ENCODE results near the gene BDP1. TPM values are rescaled to one million over a fixed set of nuclear protein-coding genes. Genes with fewer than 3 reads are reported as not detected.
A peak's percentile ranks its signal among the peaks of the same experiment; 100 is the strongest.
"Not testable (repeated sequence)": the region's sequence is repeated elsewhere in the genome, so short reads cannot be mapped to it uniquely, and the experiment has no call there.

The BDP1 gene
- 10 to 100 TPM in 3 of 4 donors, 1 to 10 TPM in 1; 8.1 to 19.4 (median 14.2) TPM for total RNA-seq

DNA sequence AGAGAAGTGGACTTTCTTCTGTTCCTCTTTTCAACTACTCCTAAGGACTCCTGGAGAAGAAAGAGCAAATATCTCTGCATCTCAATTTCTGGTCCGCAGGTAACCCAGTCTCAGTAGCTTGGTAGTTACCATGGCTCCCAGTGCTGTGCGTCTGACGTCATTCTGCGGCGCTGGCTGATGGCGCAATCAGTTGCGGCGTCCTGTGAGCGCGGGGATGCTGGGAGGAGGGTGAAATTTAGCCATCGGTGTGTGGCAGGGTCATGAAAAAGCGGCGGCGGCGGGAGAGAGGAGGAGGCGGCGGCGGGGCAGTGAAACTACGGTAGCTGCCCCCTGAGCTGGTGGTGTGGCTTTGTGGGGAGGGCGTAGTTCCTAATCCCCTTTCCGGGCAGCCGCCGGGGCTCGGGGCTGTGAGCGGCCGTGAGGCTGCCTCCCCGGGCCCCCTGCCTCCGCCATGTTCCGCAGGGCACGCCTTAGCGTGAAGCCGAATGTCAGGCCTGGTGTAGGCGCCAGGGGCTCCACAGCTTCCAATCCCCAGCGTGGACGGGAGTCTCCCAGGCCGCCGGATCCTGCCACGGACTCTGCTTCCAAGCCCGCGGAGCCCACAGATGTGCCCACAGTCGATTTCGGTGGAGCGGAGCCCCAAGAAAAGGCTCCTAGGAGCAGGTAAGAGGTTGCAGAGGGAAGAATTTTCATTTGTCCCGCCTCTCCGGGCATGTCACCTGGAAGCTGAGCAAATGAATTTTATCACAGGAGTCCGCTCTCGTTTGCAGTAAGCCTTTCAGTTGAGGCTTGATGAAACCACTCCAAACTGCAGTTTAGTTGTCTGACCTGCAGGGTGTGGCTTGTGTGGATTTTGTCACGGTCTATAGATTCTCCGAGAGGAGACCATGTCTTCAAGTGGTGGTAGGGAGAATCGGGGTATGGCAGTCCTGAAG, at the start of gene BDP1:
TSS of gene BDP1 (plus strand) at position 225 of the 935 bp plus-strand sequence. CDS start at position 452, 227 bp downstream.
- TF ChIP-seq POLR2A (IDR thresholded peaks at IDR 0.05) = peak; percentile 40 to 58
- TF ChIP-seq, protein P1, sequence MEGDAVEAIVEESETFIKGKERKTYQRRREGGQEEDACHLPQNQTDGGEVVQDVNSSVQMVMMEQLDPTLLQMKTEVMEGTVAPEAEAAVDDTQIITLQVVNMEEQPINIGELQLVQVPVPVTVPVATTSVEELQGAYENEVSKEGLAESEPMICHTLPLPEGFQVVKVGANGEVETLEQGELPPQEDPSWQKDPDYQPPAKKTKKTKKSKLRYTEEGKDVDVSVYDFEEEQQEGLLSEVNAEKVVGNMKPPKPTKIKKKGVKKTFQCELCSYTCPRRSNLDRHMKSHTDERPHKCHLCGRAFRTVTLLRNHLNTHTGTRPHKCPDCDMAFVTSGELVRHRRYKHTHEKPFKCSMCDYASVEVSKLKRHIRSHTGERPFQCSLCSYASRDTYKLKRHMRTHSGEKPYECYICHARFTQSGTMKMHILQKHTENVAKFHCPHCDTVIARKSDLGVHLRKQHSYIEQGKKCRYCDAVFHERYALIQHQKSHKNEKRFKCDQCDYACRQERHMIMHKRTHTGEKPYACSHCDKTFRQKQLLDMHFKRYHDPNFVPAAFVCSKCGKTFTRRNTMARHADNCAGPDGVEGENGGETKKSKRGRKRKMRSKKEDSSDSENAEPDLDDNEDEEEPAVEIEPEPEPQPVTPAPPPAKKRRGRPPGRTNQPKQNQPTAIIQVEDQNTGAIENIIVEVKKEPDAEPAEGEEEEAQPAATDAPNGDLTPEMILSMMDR (IDR thresholded peaks at IDR 0.05 in 4 of 5, conservative IDR thresholded peaks at IDR 0.05 in 1 of 5) = peak in 4 of 5 experiments; percentile 17 to 40 (median 22)
- Histone ChIP-seq H3K4me1 (peaks cover 16 to 21% of the 10 kb centered on the region in 2 donors), H3K27me3 (no peaks in the 10 kb centered on the region), H3K36me3 (peaks cover 0 to 22% of the 10 kb centered on the region in 2 donors), H3K4me3 (peak within 1 kb of the TSS; percentile 75 to 91 (median 85)), H3K27ac (peak within 1 kb of the TSS; percentile 86 to 87 (median 86)), H3K9me3 (no peaks in the 10 kb centered on the region)
- intact Hi-C loops (cut with DNase I; ENCODE audit: low total_unique reads) (no loop called here), in situ Hi-C loops (cut with MboI; ENCODE audit: low sequenced_read_pairs in 4 of 4) (loop anchor here in 1 of 4 donors (25.0 kb wide), 1 partner anchor 307 kb away; no protein-coding TSS in a partner anchor)
- peak; percentile 98 to 99 for ATAC-seq
- DNase-seq = peak; percentile 89 to 92

- ATAC-seq; DNase-seq; intact Hi-C loops (cut with DNase I; ENCODE audit: low total_unique reads): not testable (repeated sequence)
These were observed 45.4 kb upstream of the BDP1 start for GRCh38 chr5:71410088-71410487.

DNA sequence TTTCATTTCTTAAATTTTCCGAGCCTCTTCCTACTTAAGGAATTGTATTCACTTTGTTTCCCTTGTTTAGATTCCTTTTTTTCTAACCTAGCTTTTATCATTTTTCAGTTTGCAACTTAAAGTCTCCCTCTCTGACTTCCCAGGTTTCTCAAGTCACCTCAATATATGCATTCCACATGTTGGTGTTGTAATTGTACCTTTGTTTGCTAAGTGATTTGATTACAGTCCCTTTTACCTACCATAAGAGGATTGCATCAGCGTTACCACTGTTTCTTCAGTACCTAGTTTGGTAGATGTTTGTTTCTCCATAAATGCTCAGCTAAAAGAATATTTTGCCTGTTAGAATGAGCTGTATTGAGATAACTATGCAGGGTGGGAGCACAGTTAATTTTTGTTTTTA, 39.8 kb upstream of the BDP1 start:
- H3K36me3 ChIP-seq; intact Hi-C loops (cut with DNase I; ENCODE audit: low total_unique reads); H3K9me3 ChIP-seq; ATAC-seq; H3K4me1 ChIP-seq; H3K27ac ChIP-seq; H3K27me3 ChIP-seq; in situ Hi-C loops (cut with MboI; ENCODE audit: low sequenced_read_pairs in 4 of 4); H3K4me3 ChIP-seq; DNase-seq: not testable (repeated sequence)

More at GRCh38 chr5:71410088-71410487, 45.4 kb upstream of the BDP1 start:
- H3K27ac ChIP-seq; H3K27me3 ChIP-seq; H3K36me3 ChIP-seq; H3K9me3 ChIP-seq; H3K4me3 ChIP-seq; in situ Hi-C loops (cut with MboI; ENCODE audit: low sequenced_read_pairs in 4 of 4); H3K4me1 ChIP-seq: not testable (repeated sequence)

- in situ Hi-C loops (cut with MboI; ENCODE audit: low sequenced_read_pairs in 4 of 4) = not testable (repeated sequence)
These were observed 37.4 kb upstream of the BDP1 start for GRCh38 chr5:71418026-71418425.

GRCh38 chr5:71421278-71421677, 34.2 kb upstream of the BDP1 start:
- in situ Hi-C loops (cut with MboI; ENCODE audit: low sequenced_read_pairs in 4 of 4); H3K36me3 ChIP-seq; ATAC-seq; H3K9me3 ChIP-seq; H3K4me1 ChIP-seq; intact Hi-C loops (cut with DNase I; ENCODE audit: low total_unique reads); H3K4me3 ChIP-seq; H3K27me3 ChIP-seq; H3K27ac ChIP-seq; DNase-seq: not testable (repeated sequence)

More at GRCh38 chr5:71418026-71418425, 37.4 kb upstream of the BDP1 start:
- H3K9me3 ChIP-seq; H3K4me1 ChIP-seq; H3K4me3 ChIP-seq; H3K36me3 ChIP-seq; DNase-seq; intact Hi-C loops (cut with DNase I; ENCODE audit: low total_unique reads); H3K27me3 ChIP-seq; ATAC-seq; H3K27ac ChIP-seq: not testable (repeated sequence)

DNA sequence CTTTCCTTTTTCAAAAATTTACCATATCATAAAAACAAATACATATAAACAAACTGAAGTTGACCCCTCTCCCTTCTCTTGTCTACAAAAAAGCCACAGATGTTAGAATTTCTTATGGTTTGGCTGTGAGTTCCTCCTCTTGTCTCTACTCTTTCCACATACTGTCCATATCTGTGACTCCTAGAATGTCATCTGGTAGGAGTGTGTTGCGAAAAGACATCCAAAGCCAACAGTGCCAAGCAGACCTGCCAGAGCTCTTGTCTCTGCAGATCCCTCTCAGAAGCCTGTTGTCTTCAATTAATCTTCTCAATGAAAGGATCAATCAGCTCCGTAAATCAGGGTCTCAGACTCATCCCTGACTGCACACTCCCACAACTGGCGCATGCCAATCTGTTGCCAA, 31.6 kb upstream of the BDP1 start:
- H3K27me3 ChIP-seq; H3K4me1 ChIP-seq; in situ Hi-C loops (cut with MboI; ENCODE audit: low sequenced_read_pairs in 4 of 4); H3K4me3 ChIP-seq; intact Hi-C loops (cut with DNase I; ENCODE audit: low total_unique reads); DNase-seq; H3K36me3 ChIP-seq; H3K27ac ChIP-seq; ATAC-seq; H3K9me3 ChIP-seq: not testable (repeated sequence)

DNA sequence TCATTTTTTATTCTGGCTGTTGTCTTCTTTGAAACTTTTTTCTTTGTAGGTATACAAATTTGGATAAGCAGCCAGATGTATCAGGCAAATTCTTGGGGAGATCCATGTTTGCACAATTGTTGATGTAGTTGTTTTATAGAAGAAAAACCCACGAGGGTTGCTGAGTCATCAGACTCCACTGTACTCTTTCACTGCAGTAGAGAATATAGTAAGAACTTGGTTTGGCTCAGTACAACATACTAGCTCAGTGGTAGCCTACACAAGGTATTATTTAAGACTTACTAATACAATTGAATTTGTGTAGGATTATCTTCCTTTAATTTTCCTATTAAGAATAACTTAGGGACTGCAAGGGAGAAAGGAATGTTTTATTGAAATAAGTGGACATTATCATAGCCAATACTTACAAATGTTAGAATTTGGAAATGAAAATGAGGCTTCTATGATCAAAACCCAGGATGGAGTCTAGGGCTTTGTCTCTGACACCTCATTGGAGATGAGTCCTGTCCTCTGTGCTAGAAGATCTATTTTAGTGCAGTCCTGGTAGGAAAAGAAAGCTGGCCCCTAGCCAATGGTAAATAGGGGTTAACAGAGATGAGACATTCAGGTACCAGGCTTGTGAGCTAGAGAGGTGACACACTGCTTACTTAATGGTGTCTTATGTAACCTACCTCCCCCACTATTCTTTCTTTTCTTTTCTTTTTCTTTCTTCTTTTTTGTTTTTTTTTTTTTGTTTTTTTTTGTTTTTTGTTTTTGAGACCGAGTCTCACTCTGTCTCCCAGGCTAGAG, 28.6 kb upstream of the BDP1 start:
- in situ Hi-C loops (cut with MboI; ENCODE audit: low sequenced_read_pairs in 4 of 4); H3K9me3 ChIP-seq; H3K27me3 ChIP-seq; H3K4me3 ChIP-seq; ATAC-seq; H3K27ac ChIP-seq; H3K4me1 ChIP-seq; intact Hi-C loops (cut with DNase I; ENCODE audit: low total_unique reads); DNase-seq; H3K36me3 ChIP-seq: not testable (repeated sequence)

DNA sequence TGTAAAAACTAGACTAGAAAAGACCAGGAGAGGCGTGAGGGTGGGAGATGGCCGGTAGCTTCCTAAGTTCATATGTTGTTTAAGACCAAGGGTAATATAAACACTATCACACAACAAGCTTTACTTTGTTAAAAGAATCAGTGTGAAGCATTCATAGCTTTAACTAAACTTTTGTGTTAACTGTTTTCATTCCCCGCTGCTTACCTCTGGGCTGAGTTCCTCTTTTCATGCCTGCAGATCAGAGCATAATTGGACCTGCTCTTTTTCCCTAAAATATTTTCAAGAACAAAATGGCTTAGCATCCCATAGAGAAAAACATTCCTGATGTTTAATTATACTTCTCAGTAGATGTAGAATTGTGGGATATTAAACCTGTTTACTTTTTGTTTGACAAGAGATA, 23.0 kb upstream of the BDP1 start:
- in situ Hi-C loops (cut with MboI; ENCODE audit: low sequenced_read_pairs in 4 of 4); intact Hi-C loops (cut with DNase I; ENCODE audit: low total_unique reads); H3K9me3 ChIP-seq; H3K27me3 ChIP-seq; ATAC-seq; H3K27ac ChIP-seq; H3K36me3 ChIP-seq; H3K4me3 ChIP-seq; DNase-seq; H3K4me1 ChIP-seq: not testable (repeated sequence)

GRCh38 chr5:71434825-71435224, 20.6 kb upstream of the BDP1 start:
- in situ Hi-C loops (cut with MboI; ENCODE audit: low sequenced_read_pairs in 4 of 4); DNase-seq; intact Hi-C loops (cut with DNase I; ENCODE audit: low total_unique reads); H3K9me3 ChIP-seq; H3K36me3 ChIP-seq; H3K27me3 ChIP-seq; ATAC-seq; H3K27ac ChIP-seq; H3K4me3 ChIP-seq; H3K4me1 ChIP-seq: not testable (repeated sequence)

DNA sequence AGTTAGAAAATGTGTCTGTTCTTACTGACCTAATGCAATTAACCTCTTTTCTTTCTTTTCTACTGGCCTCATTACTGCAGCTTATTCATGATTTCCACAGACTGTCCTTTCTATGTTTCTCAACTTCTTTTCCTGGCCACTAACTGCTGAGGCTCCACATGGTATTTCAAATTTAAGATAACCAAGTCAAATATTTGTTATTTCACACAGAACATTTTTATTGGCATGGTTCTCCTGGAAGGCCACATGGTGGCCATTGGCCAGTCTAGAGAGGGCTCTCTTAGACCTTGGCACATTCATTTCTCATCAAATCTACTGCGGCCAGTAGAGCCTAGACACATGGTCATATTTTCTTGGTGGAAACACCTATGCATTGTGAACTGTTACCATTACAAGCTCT, 13.9 kb upstream of the BDP1 start:
- in situ Hi-C loops (cut with MboI; ENCODE audit: low sequenced_read_pairs in 4 of 4); DNase-seq; H3K4me1 ChIP-seq; H3K9me3 ChIP-seq; H3K4me3 ChIP-seq; H3K27ac ChIP-seq; ATAC-seq; H3K36me3 ChIP-seq; intact Hi-C loops (cut with DNase I; ENCODE audit: low total_unique reads): not testable (repeated sequence)
- peaks cover 0 to 13% (median 5%) of the 10 kb centered on the region in 3 donors for H3K27me3 ChIP-seq
